Measurements from ENCODE around the gene ATXN1. TPM values are rescaled to one million over a fixed set of nuclear protein-coding genes. Genes with fewer than 3 reads are reported as not detected.
"Not testable (repeated sequence)": the region's sequence is repeated elsewhere in the genome, so short reads cannot be mapped to it uniquely, and the experiment has no call there.

ATXN1 gene
- total RNA-seq, 2 donors from 2014 or later: 63.1 to 72.2 TPM

- intact Hi-C loops (cut with DNase I): no loop called here
These were observed 116.6 kb downstream of the ATXN1 start for GRCh38 chr6:16644540-16645250.

GRCh38 chr6:16639684-16640480, 121.4 kb downstream of the ATXN1 start:
- intact Hi-C loops (cut with DNase I): loop anchor here in 1 of 2 donors (10.0 kb wide), 1 partner anchor 1385 kb away; no protein-coding TSS in a partner anchor
- no peak for DNase-seq (ENCODE audit: low spot score)

More at GRCh38 chr6:16644540-16645250, 116.6 kb downstream of the ATXN1 start:
- DNase-seq (ENCODE audit: low spot score): no peak

GRCh38 chr6:16637635-16638034, 123.6 kb downstream of the ATXN1 start:
- no peak for DNase-seq (ENCODE audit: low spot score)
- intact Hi-C loops (cut with DNase I): loop anchor here in 1 of 2 donors (10.0 kb wide), 1 partner anchor 1383 kb away; no protein-coding TSS in a partner anchor

GRCh38 chr6:16635810-16636602, 125.3 kb downstream of the ATXN1 start:
- DNase-seq (ENCODE audit: low spot score): no peak
- intact Hi-C loops (cut with DNase I): loop anchor here in 1 of 2 donors (10.0 kb wide), 1 partner anchor 1381 kb away; no protein-coding TSS in a partner anchor

- no peak for DNase-seq (ENCODE audit: low spot score)
- intact Hi-C loops (cut with DNase I): loop anchor here in 1 of 2 donors (10.0 kb wide), 1 partner anchor 1381 kb away; no protein-coding TSS in a partner anchor
These were observed 125.9 kb downstream of the ATXN1 start for GRCh38 chr6:16635291-16635809.

DNA sequence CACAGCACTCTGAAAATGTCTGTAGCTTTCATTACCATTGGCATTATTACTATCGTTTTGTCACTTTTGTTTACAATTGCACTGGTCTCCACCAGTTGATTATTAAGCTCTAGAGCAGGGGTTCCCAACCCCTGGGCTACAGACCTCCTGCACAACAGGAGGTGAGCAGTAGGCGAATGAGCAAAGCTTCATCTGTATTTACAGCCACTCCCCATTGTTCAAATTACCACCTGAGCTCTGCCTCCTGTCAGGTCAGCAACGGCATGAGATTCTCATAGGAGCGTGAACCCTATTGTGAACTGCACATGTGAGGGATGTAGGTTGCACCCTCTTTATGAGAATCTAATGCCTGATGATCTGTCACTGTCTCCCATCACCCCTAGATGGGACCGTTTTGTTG, 126.4 kb downstream of the ATXN1 start:
- DNase-seq (ENCODE audit: low spot score): no peak
- intact Hi-C loops (cut with DNase I): loop anchor here in 1 of 2 donors (10.0 kb wide), 1 partner anchor 1380 kb away; no protein-coding TSS in a partner anchor

- intact Hi-C loops (cut with DNase I): loop anchor here in 1 of 2 donors (10.0 kb wide), 1 partner anchor 1379 kb away; no protein-coding TSS in a partner anchor
- no peak for DNase-seq (ENCODE audit: low spot score)
These were observed 127.3 kb downstream of the ATXN1 start for GRCh38 chr6:16633961-16634360.

GRCh38 chr6:16633465-16633864, 127.8 kb downstream of the ATXN1 start:
- intact Hi-C loops (cut with DNase I): loop anchor here in 1 of 2 donors (10.0 kb wide), 1 partner anchor 1379 kb away; no protein-coding TSS in a partner anchor
- DNase-seq (ENCODE audit: low spot score): no peak

DNA sequence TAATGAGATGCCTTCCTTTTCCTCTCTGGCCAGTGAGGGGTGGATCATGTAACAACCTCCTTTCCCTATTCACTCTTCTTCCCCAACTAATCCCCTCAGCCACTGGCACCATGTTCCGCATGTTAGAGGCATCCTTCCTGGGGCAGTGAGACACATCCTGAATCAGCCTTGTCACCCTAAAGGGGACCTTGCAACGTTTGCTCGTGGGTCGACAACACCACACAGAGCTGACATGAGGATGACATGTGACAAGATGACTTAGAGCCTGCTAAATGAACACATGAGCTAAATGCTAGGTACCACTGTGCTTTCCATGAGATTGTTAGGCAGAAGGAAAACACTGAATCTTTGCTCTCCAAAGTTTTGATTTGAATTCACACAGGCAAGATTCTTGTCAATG, 129.2 kb downstream of the ATXN1 start:
- no peak for DNase-seq (ENCODE audit: low spot score)
- intact Hi-C loops (cut with DNase I): loop anchor here in 1 of 2 donors (10.0 kb wide), 1 partner anchor 1377 kb away; no protein-coding TSS in a partner anchor

- DNase-seq (ENCODE audit: low spot score): no peak
- intact Hi-C loops (cut with DNase I): loop anchor here in 1 of 2 donors (10.0 kb wide), 1 partner anchor 1375 kb away; no protein-coding TSS in a partner anchor
These were observed 131.1 kb downstream of the ATXN1 start for GRCh38 chr6:16630026-16630643.

DNA sequence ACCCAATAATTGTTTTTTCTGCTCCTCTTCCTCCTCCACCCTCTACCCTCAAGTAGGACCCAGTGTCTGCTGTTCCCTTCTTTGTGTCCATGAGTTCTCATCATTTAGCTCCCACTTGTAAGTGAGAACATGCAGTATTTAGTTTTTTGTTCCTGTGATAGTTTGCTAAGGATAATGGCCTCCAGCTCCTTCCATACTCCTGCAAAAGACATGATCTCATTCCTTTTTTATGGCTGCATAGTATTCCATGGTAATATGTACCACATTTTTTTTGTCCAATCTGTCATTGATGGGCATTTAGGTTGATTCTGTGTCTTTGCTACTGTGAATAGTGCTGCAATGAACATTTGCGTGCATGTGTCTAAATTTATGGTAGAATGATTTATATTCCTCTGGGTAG, 132.7 kb downstream of the ATXN1 start:
- DNase-seq (ENCODE audit: low spot score); intact Hi-C loops (cut with DNase I): not testable (repeated sequence)

GRCh38 chr6:16626650-16627049, 134.6 kb downstream of the ATXN1 start:
- intact Hi-C loops (cut with DNase I): no loop called here
- DNase-seq (ENCODE audit: low spot score): no peak

GRCh38 chr6:16625291-16626265, 135.7 kb downstream of the ATXN1 start:
- DNase-seq (ENCODE audit: low spot score): no peak
- intact Hi-C loops (cut with DNase I): loop anchor here in 1 of 2 donors (2.0 kb wide), 1 partner anchor 55 kb away; no protein-coding TSS in a partner anchor

GRCh38 chr6:16624636-16625290, 136.5 kb downstream of the ATXN1 start:
- intact Hi-C loops (cut with DNase I): loop anchor here in 1 of 2 donors (2.0 kb wide), 1 partner anchor 56 kb away; no protein-coding TSS in a partner anchor
- no peak for DNase-seq (ENCODE audit: low spot score)

DNA sequence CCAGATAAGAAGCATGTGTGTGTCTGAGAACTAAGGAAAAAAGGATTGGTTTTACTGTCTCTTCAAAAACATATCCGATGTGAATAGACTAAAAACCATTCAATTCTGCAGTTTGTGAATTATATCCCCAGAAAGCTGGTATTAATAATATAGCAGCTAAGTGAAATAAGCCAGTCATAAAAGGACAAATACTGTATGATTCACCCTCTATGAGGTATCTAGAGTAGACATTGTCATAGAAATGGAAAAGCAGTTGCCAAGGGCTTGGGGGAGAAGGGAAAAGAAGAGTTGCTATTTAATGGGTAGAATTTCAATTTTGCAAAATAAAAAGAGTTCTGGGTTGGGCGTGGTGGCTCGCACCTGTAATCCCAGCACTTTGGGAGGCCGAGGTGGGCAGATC, 137.5 kb downstream of the ATXN1 start:
- no peak for DNase-seq (ENCODE audit: low spot score)
- intact Hi-C loops (cut with DNase I): loop anchor here in 1 of 2 donors (2.0 kb wide), 1 partner anchor 57 kb away; no protein-coding TSS in a partner anchor

- intact Hi-C loops (cut with DNase I): no loop called here
- DNase-seq (ENCODE audit: low spot score): no peak
These were observed 138.1 kb downstream of the ATXN1 start for GRCh38 chr6:16623029-16623653.

Data from posterior vena cava (tissue), 2 donors.